Measurements from ENCODE around the gene GEMIN8.

The GEMIN8 gene

DNA sequence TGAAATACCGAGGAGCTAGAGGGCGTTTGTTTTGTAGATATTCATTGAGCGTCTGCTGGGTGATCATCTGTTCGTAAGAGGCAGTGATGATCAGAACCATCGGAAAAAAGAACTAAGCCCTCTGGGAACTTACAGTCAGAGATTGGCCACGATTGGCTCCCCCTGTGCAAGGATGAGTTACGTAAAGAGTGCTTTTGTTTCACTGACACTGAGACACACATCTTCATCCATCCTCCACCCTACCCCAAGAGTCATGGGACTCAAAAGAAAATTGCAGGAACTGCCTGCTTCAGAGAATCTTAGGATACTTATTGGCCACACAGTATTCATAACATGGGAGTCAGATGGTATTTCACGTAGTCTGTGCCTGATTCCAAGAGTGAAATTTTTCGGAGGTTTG, 62.1 kb downstream of the GEMIN8 start:
- TF ChIP-seq, protein P1, sequence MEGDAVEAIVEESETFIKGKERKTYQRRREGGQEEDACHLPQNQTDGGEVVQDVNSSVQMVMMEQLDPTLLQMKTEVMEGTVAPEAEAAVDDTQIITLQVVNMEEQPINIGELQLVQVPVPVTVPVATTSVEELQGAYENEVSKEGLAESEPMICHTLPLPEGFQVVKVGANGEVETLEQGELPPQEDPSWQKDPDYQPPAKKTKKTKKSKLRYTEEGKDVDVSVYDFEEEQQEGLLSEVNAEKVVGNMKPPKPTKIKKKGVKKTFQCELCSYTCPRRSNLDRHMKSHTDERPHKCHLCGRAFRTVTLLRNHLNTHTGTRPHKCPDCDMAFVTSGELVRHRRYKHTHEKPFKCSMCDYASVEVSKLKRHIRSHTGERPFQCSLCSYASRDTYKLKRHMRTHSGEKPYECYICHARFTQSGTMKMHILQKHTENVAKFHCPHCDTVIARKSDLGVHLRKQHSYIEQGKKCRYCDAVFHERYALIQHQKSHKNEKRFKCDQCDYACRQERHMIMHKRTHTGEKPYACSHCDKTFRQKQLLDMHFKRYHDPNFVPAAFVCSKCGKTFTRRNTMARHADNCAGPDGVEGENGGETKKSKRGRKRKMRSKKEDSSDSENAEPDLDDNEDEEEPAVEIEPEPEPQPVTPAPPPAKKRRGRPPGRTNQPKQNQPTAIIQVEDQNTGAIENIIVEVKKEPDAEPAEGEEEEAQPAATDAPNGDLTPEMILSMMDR (IDR thresholded peaks at IDR 0.05; ENCODE audit: extremely low read depth, insufficient read depth, missing control alignments): no peak
- no peak for DNase-seq (ENCODE audit: low spot score)
- in situ Hi-C loops (cut with MboI; ENCODE audit: low pct_unique_long_range_greater_than_20kb, low sequenced_read_pairs, unreplicated experiment): no loop called here

DNA sequence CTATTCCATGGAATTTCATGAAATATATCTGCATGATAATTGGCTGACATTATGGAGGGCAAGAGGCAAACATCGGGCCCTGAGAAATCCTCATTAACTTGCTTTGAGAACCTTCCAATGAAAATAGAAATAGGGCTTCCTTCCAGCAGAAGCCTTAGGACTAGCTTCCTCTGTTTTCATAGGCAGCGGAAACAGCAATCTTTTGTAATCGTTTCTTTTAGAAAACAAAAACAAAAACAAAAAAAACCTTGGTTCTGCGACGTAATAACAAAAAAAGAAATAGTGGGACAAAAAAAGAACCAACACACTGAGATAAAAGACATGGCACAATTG, 62.9 kb downstream of the GEMIN8 start:
- no peak for DNase-seq (ENCODE audit: low spot score)
- in situ Hi-C loops (cut with MboI; ENCODE audit: low pct_unique_long_range_greater_than_20kb, low sequenced_read_pairs, unreplicated experiment): no loop called here
- TF ChIP-seq, protein P1 (IDR thresholded peaks at IDR 0.05; ENCODE audit: extremely low read depth, insufficient read depth, missing control alignments): no peak

DNA sequence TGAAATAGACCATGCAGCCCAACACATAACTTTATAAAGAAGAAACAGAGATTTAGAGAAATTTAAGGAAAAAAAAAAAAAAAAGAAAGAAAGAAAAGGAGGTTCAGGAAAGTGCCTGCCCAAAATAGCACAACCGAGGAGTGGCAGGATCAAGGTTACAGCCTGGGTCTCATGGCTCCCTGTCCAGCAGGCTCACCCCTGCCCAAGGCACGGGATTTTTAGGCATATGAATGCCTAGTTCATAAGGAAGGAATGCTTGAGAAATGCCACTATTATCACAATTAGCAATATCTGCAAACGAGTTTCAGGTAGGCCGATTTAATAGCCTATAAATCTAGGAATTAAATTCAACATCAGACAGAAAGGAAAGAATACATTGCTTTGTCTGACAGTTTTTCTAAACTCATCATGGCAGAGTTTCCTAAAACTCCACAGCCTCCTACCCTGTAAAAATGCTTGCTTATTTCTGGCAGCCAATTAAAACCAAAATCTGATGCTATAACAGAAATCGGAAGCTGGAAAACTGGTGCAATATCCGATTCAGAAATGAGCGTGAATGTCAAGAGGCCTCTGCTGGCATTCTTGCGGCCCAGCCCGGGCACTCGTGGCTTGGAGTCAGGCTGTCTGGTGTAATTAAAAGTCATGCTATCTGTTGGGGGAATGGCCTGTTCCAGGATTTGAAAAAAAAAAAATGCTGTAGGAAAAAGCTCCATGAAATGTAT, 63.5 kb downstream of the GEMIN8 start:
- in situ Hi-C loops (cut with MboI; ENCODE audit: low pct_unique_long_range_greater_than_20kb, low sequenced_read_pairs, unreplicated experiment): no loop called here
- no peak for DNase-seq (ENCODE audit: low spot score)
- TF ChIP-seq, protein P1 (IDR thresholded peaks at IDR 0.05; ENCODE audit: extremely low read depth, insufficient read depth, missing control alignments): no peak

DNA sequence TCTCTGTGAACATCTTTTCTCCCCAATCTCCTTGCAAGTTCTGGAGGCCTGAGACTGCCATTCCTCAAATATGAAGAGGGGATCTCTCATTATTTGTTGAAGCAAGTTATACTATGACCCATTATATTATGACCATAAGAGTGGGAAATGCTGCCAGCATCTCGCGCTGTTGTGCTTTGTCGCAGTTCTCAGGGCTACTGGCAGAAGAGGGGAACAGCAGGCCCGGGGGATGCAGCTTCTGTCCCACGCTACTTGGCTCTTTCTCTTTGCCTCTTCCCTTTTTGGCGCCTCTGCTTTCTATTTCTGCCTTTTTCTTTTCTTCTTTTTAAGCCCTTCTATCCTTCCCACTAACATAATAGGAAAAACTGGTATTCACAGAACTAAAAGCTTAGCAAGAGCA, 64.2 kb downstream of the GEMIN8 start:
- in situ Hi-C loops (cut with MboI; ENCODE audit: low pct_unique_long_range_greater_than_20kb, low sequenced_read_pairs, unreplicated experiment): no loop called here
- DNase-seq (ENCODE audit: low spot score): no peak
- TF ChIP-seq, protein P1 (IDR thresholded peaks at IDR 0.05; ENCODE audit: extremely low read depth, insufficient read depth, missing control alignments): no peak

DNA sequence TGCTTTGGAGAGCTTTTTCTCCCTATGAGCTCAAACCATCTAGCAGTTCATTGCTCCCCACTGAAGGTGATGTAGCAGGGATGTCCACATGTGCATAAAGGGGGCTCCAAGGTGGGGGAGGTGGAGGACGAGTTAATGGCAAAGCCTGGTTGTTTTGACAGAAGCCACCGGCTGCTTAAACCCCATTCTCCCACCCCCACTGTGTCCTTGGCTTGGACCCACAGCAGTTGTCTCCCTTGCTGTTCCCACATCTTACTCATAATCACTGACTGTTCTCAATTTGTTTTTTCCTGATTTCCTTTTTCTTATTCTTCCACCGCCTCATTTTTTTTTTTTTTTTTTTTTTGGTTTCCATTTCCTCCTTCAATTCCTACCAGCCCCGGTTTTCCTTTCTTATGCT, 72.7 kb downstream of the GEMIN8 start:
- DNase-seq (ENCODE audit: low spot score): no peak
- in situ Hi-C loops (cut with MboI; ENCODE audit: low pct_unique_long_range_greater_than_20kb, low sequenced_read_pairs, unreplicated experiment): no loop called here
- TF ChIP-seq, protein P1 (IDR thresholded peaks at IDR 0.05; ENCODE audit: extremely low read depth, insufficient read depth, missing control alignments): no peak
